Stomach (tissue), 4 donors: ENCODE measurements around the gene POC1A.

ENCODE experiments used
- CTCF ChIP-seq, 7 experiments: fragments of 450-650 bp in 4 of 7; fragments of 200-600 bp in 3 of 7; sonication (generic) in 3 of 7; IDR thresholded peaks; one replicate each; pipeline ENCODE4 v1.5.1; 2016 to 2019; ENCODE audit warnings: antibody characterized with exemption in 7 of 7, control low read depth in 2 of 7, mild to moderate bottlenecking in 1 of 7
- EP300 ChIP-seq: sonication (generic); formaldehyde crosslinking; IDR thresholded peaks from one replicate; pipeline ENCODE4 v1.6.1; 2017; ENCODE audit warnings: antibody characterized with exemption
- POLR2A ChIP-seq, 4 donors: fragments of 450-650 bp; IDR thresholded peaks; one replicate each; pipeline ENCODE4 v1.6.1; 2016; ENCODE audit warnings: antibody characterized with exemption in 4 of 4, control low read depth in 2 of 4, mild to moderate bottlenecking in 1 of 4, moderate library complexity in 1 of 4

DNA sequence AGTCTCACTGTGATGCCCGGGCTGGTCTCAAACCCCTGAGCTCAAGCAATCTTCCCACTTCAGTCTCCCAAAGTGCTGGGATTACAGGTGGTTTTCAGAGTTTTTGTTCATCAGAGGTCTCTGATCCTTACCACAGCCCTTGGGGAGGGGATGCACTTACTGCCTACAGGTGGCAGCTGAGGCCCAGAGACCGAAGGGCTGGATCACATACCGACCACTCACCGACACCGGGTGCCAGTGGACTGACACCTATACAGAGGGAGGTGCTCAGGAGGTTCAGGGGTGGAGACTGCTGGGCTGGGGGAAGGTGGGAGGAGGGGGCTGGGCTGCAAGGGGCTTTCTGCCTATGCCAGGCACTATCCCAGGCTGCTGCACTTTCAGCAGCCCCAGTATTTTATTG is 117.4 kb downstream of the POC1A start:
- TF ChIP-seq EP300 (no peak), CTCF (IDR thresholded peaks at IDR 0.05) (no peak), POLR2A (IDR thresholded peaks at IDR 0.05) (no peak)
